ENCODE results near the gene UQCRQ.

UQCRQ gene

GRCh38 chr5:132865668-132866341 is 637 bp upstream of the UQCRQ start:
- H3K36me3 ChIP-seq: peaks cover 35% of the 10 kb centered on the region
- H3K27me3 ChIP-seq: no peaks in the 10 kb centered on the region
- H3K4me1 ChIP-seq: peaks cover 26% of the 10 kb centered on the region
- no peak for TF ChIP-seq Cebpa-rat (IDR thresholded peaks at IDR 0.05)
- H3K4me3 ChIP-seq: peak overlapping the region; percentile 89
- peak overlapping the region; percentile 86 for H3K4me2 ChIP-seq
- peak overlapping the region; percentile 91 for H3K27ac ChIP-seq
- peaks cover 21% of the 10 kb centered on the region; the same call in 1 of the 2 replicates for H4K20me1 ChIP-seq
- no peaks in the 10 kb centered on the region for H3K9me3 ChIP-seq
- peak overlapping the region; percentile 94 for H3K9ac ChIP-seq

- H3K36me3 ChIP-seq: peaks cover 45% of the 10 kb centered on the region
- H3K27me3 ChIP-seq: no peaks in the 10 kb centered on the region
- H3K9ac ChIP-seq: peak overlapping the region; percentile 94
- peaks cover 26% of the 10 kb centered on the region for H3K4me1 ChIP-seq
- no peak for TF ChIP-seq Cebpa-rat (IDR thresholded peaks at IDR 0.05)
- peak overlapping the region; percentile 90 for H3K4me2 ChIP-seq
- H4K20me1 ChIP-seq: peaks cover 21% of the 10 kb centered on the region; the same call in 1 of the 2 replicates
- no peaks in the 10 kb centered on the region for H3K9me3 ChIP-seq
- peak overlapping the region; percentile 91 for H3K27ac ChIP-seq
- H3K4me3 ChIP-seq: peak overlapping the region; percentile 89
Observed at GRCh38 chr5:132867046-132867451, 607 bp downstream of the UQCRQ start.

- Histone ChIP-seq H3K4me2 (no peak overlapping the region), H3K9me3 (no peaks in the 10 kb centered on the region), H3K27ac (no peak overlapping the region), H3K27me3 (no peaks in the 10 kb centered on the region), H3K9ac (no peak overlapping the region), H4K20me1 (peaks cover 21% of the 10 kb centered on the region; the same call in 1 of the 2 replicates), H3K4me3 (no peak overlapping the region), H3K36me3 (peaks cover 62% of the 10 kb centered on the region), H3K4me1 (peaks cover 26% of the 10 kb centered on the region)
- no peak for TF ChIP-seq Cebpa-rat (IDR thresholded peaks at IDR 0.05)
Observed at GRCh38 chr5:132868754-132869153, 2.3 kb downstream of the UQCRQ start.

- Histone ChIP-seq H3K4me1 (peaks cover 15% of the 10 kb centered on the region), H3K27ac (no peak overlapping the region)
Observed at GRCh38 chr5:132870801-132871200, 4.4 kb downstream of the UQCRQ start.

GRCh38 chr5:132871459-132872284 is 5.2 kb downstream of the UQCRQ start:
- Histone ChIP-seq H3K4me1 (peaks cover 13% of the 10 kb centered on the region), H3K4me3 (no peak overlapping the region), H3K36me3 (peaks cover 82% of the 10 kb centered on the region), H3K9me3 (no peaks in the 10 kb centered on the region), H3K27ac (no peak overlapping the region), H3K4me2 (no peak overlapping the region), H3K9ac (no peak overlapping the region), H3K27me3 (no peaks in the 10 kb centered on the region), H4K20me1 (peaks cover 20% of the 10 kb centered on the region; the same call in 1 of the 2 replicates)
- TF ChIP-seq Cebpa-rat (IDR thresholded peaks at IDR 0.05): no peak

More at GRCh38 chr5:132870801-132871200, 4.4 kb downstream of the UQCRQ start:
- H3K36me3 ChIP-seq: peaks cover 75% of the 10 kb centered on the region
- peaks cover 21% of the 10 kb centered on the region; the same call in 1 of the 2 replicates for H4K20me1 ChIP-seq
- no peaks in the 10 kb centered on the region for H3K27me3 ChIP-seq
- TF ChIP-seq Cebpa-rat (IDR thresholded peaks at IDR 0.05): no peak
- H3K4me3 ChIP-seq: no peak overlapping the region
- no peak overlapping the region for H3K4me2 ChIP-seq
- H3K9ac ChIP-seq: no peak overlapping the region
- H3K9me3 ChIP-seq: no peaks in the 10 kb centered on the region

- no peak overlapping the region for H3K4me2 ChIP-seq
- no peaks in the 10 kb centered on the region for H3K9me3 ChIP-seq
- no peak overlapping the region for H3K27ac ChIP-seq
- peaks cover 5% of the 10 kb centered on the region for H3K4me1 ChIP-seq
- no peak overlapping the region for H3K9ac ChIP-seq
- peaks cover 9% of the 10 kb centered on the region; the same call in 1 of the 2 replicates for H4K20me1 ChIP-seq
- TF ChIP-seq Cebpa-rat (IDR thresholded peaks at IDR 0.05): no peak
- H3K27me3 ChIP-seq: no peaks in the 10 kb centered on the region
- H3K4me3 ChIP-seq: no peak overlapping the region
- peaks cover 87% of the 10 kb centered on the region for H3K36me3 ChIP-seq
Observed at GRCh38 chr5:132872788-132873118, 6.3 kb downstream of the UQCRQ start.

GRCh38 chr5:132873119-132873929 is 6.9 kb downstream of the UQCRQ start, which contains the start of gene LEAP2:
Gene LEAP2, plus strand, starts transcription at chr5:132873668. Its CDS starts 27 bp downstream, at chr5:132873695.
- Histone ChIP-seq H3K27me3 (no peaks in the 10 kb centered on the region), H3K27ac (no peak within 1 kb of the TSS), H3K4me2 (no peak within 1 kb of the TSS), H4K20me1 (peaks cover 4% of the 10 kb centered on the region; the same call in 1 of the 2 replicates), H3K4me1 (no peaks in the 10 kb centered on the region), H3K9me3 (no peaks in the 10 kb centered on the region), H3K9ac (no peak within 1 kb of the TSS), H3K36me3 (peaks cover 87% of the 10 kb centered on the region), H3K4me3 (no peak within 1 kb of the TSS)
- TF ChIP-seq Cebpa-rat (IDR thresholded peaks at IDR 0.05): no peak

- H3K4me3 ChIP-seq: no peak overlapping the region
- no peak overlapping the region for H3K4me2 ChIP-seq
- H3K9ac ChIP-seq: no peak overlapping the region
- H4K20me1 ChIP-seq: no peaks in the 10 kb centered on the region; the same call in 1 of the 2 replicates
- no peaks in the 10 kb centered on the region for H3K4me1 ChIP-seq
- TF ChIP-seq Cebpa-rat (IDR thresholded peaks at IDR 0.05): no peak
- peaks cover 87% of the 10 kb centered on the region for H3K36me3 ChIP-seq
- no peaks in the 10 kb centered on the region for H3K27me3 ChIP-seq
- no peaks in the 10 kb centered on the region for H3K9me3 ChIP-seq
- H3K27ac ChIP-seq: no peak overlapping the region
Observed at GRCh38 chr5:132873930-132874271, 7.5 kb downstream of the UQCRQ start.

- no peak overlapping the region for H3K4me3 ChIP-seq
- H3K9ac ChIP-seq: no peak overlapping the region
- H4K20me1 ChIP-seq: 0 out of 2 replicates have a peak, but pooled peaks cover 8% of the 10 kb centered on the region
- H3K27ac ChIP-seq: no peak overlapping the region
- no peaks in the 10 kb centered on the region for H3K9me3 ChIP-seq
- no peaks in the 10 kb centered on the region for H3K4me1 ChIP-seq
- peaks cover 86% of the 10 kb centered on the region for H3K36me3 ChIP-seq
- TF ChIP-seq Cebpa-rat (IDR thresholded peaks at IDR 0.05): no peak
- H3K27me3 ChIP-seq: no peaks in the 10 kb centered on the region
- no peak overlapping the region for H3K4me2 ChIP-seq
Observed at GRCh38 chr5:132876020-132876759, 9.7 kb downstream of the UQCRQ start.
